Tibial nerve (tissue), 4 donors: Measurements from ENCODE around the gene PLEKHG1. TPM values are rescaled to one million over a fixed set of nuclear protein-coding genes. Genes with fewer than 3 reads are reported as not detected.

Source experiments
- DNase-seq, 2 donors: peaks; one replicate each; pipeline ENCODE4 v3.0.0-alpha.2; 2019; ENCODE audit warnings: low spot score in 2 of 2
- H3K27ac ChIP-seq, 4 donors: fragments of 200-600 bp; sonication (generic) in 3 of 4; one replicate each; pipeline ENCODE4 v1.5.1; 2017 to 2019; ENCODE audit warnings: mild to moderate bottlenecking in 1 of 4
- H3K27me3 ChIP-seq, 2 donors: fragments of 200-600 bp; sonication (generic) in 1 of 2; one replicate each; pipeline versions ENCODE4 v1.5.1 to v1.6.0; 2017 to 2019
- H3K36me3 ChIP-seq, 3 donors: fragments of 200-600 bp; sonication (generic); one replicate each; pipeline ENCODE4 v1.5.1; 2018 to 2019
- H3K4me1 ChIP-seq, 4 donors: fragments of 200-600 bp; sonication (generic) in 3 of 4; one replicate each; pipeline ENCODE4 v1.5.1; 2017 to 2019
- H3K4me3 ChIP-seq, 4 donors: fragments of 200-600 bp; sonication (generic) in 3 of 4; one replicate each; pipeline ENCODE4 v1.5.1; 2017 to 2019; ENCODE audit warnings: mild to moderate bottlenecking in 1 of 4, moderate library complexity in 1 of 4
- H3K9me3 ChIP-seq, 4 donors: fragments of 200-600 bp; sonication (generic) in 3 of 4; one replicate each; pipeline ENCODE4 v1.5.1; 2017 to 2019
- EP300 ChIP-seq, 2 donors: sonication (generic); formaldehyde crosslinking; IDR thresholded peaks; one replicate each; pipeline ENCODE4 v1.6.1; 2017; ENCODE audit warnings: antibody characterized with exemption in 2 of 2, mild to moderate bottlenecking in 1 of 2
- POLR2A ChIP-seq, 2 donors: fragments of 450-650 bp; IDR thresholded peaks; one replicate each; pipeline ENCODE4 v1.6.1; 2017; ENCODE audit warnings: antibody characterized with exemption in 2 of 2, mild to moderate bottlenecking in 2 of 2, moderate library complexity in 2 of 2
- WGBS, 2 donors: methylation state at CpG; one replicate each; pipeline ENCODE4 v1.1.5; 2018; 5-methylcytosine and 5-hydroxymethylcytosine counted together
- total RNA-seq, 4 donors: library from RNA; depleted of rRNA; stranded (reverse); fragments of >200 nt; gene quantifications; one replicate each; pipeline ENCODE4 v1.1.0, GENCODE V29; 2016
- TF ChIP-seq, protein P1 (sequence below), 5 experiments: fragments of 200-600 bp in 3 of 5; fragments of 450-650 bp in 2 of 5; sonication (generic) in 3 of 5; IDR thresholded peaks; one replicate each; pipeline ENCODE4 v1.5.1; 2016 to 2019; ENCODE audit warnings: antibody characterized with exemption in 5 of 5, mild to moderate bottlenecking in 3 of 5, moderate library complexity in 2 of 5

Gene PLEKHG1
- total RNA-seq, 4 donors from 2014 or later = 25.6 to 50.1 (median 39.7) TPM

- Histone ChIP-seq H3K27me3 (no peaks in the 10 kb centered on the region), H3K27ac (no peak overlapping the region), H3K4me1 (peaks cover 0 to 31% (median 5%) of the 10 kb centered on the region in 4 donors), H3K9me3 (no peaks in the 10 kb centered on the region), H3K36me3 (no peaks in the 10 kb centered on the region), H3K4me3 (no peak overlapping the region)
- TF ChIP-seq POLR2A (IDR thresholded peaks at IDR 0.05) (no peak), EP300 (IDR thresholded peaks at IDR 0.05) (no peak)
- WGBS, 2 donors = 88 to 90% methylated on average over 2 of the region's 2 CpGs
- DNase-seq = no peak
Measured at GRCh38 chr6:150620763-150621162, 21.1 kb downstream of the PLEKHG1 start.

DNA sequence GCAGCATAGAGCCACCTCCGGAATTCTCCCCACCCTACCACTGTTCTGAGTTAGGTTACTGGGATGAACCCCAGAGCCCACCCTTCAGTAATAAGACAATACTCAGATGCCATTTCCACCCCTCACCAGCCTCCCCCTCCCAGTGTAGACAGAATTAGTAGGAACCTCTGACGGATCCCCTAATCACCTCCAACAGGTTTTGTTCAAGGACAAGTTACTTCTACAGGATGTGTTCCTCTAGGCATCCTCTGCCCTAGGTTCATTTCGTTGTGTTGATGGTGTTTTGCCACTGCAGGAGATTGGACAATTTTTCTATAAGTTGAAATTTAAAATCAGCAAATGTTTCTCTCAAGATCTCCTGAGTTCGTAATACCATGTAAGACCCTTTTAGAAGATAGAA is 22.8 kb downstream of the PLEKHG1 start:
- DNase-seq = no peak
- H3K4me1 ChIP-seq = peaks cover 0 to 35% (median 11%) of the 10 kb centered on the region in 4 donors
- WGBS, 2 donors = 84 to 94% methylated on average over 4 of the region's 4 CpGs
- TF ChIP-seq EP300 (IDR thresholded peaks at IDR 0.05) (no peak), POLR2A (IDR thresholded peaks at IDR 0.05) (no peak)
- TF ChIP-seq, protein P1, sequence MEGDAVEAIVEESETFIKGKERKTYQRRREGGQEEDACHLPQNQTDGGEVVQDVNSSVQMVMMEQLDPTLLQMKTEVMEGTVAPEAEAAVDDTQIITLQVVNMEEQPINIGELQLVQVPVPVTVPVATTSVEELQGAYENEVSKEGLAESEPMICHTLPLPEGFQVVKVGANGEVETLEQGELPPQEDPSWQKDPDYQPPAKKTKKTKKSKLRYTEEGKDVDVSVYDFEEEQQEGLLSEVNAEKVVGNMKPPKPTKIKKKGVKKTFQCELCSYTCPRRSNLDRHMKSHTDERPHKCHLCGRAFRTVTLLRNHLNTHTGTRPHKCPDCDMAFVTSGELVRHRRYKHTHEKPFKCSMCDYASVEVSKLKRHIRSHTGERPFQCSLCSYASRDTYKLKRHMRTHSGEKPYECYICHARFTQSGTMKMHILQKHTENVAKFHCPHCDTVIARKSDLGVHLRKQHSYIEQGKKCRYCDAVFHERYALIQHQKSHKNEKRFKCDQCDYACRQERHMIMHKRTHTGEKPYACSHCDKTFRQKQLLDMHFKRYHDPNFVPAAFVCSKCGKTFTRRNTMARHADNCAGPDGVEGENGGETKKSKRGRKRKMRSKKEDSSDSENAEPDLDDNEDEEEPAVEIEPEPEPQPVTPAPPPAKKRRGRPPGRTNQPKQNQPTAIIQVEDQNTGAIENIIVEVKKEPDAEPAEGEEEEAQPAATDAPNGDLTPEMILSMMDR (IDR thresholded peaks at IDR 0.05) = no peak
- H3K27me3 ChIP-seq = no peaks in the 10 kb centered on the region
- H3K9me3 ChIP-seq = no peaks in the 10 kb centered on the region
- peak overlapping the region in 1 of 4 donors; percentile 29 for H3K27ac ChIP-seq
- H3K4me3 ChIP-seq = no peak overlapping the region
- no peaks in the 10 kb centered on the region for H3K36me3 ChIP-seq

DNA sequence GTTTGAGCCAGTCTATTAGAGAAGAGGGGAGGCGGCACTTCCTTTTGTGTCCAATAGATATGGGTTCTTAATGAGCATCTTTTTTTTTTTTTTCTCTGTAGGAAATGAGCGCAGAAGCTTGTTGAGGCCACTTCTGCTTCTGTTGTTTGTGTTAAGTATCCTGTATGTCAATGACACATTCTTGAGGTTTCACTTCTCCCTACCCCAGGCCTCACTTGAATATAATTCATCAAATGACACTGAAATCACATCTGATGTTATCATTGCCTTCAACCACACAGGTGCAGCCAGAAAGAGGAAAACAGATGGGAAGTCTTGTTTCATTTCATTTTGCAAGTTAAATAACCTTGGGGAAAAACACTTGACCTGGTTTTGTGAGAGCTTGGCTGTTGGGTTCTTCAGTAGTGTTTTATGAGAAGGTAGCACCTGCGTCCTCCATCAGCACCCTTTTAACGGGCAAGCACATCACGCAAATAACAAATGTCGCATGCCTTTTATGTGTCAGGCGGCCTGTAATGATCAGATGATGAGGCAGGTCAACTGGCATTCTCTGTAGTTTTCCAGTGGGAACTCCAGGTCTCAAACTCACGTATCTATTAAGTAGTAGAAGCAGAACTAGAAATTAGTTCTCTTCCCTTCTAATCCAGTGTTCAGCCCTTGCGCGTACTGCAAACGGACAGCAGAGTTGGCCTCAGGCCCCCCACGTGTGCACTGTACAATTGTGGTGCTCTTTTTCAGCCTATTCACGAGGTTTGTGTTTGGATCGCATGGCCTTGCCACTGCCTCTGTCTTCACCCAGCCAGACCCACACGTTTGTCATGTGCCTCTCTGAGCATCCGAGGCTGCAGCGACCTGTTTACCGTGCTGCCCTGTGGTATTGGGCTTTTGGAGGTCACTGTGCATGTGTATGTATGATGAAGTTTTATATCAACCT is 23.5 kb downstream of the PLEKHG1 start:
- peak overlapping the region in 1 of 4 donors; percentile 29 for H3K27ac ChIP-seq
- H3K27me3 ChIP-seq = no peaks in the 10 kb centered on the region
- no peaks in the 10 kb centered on the region for H3K36me3 ChIP-seq
- peaks cover 0 to 40% (median 18%) of the 10 kb centered on the region in 4 donors for H3K4me1 ChIP-seq
- no peak overlapping the region for H3K4me3 ChIP-seq
- H3K9me3 ChIP-seq = no peaks in the 10 kb centered on the region
- no peak for TF ChIP-seq POLR2A (IDR thresholded peaks at IDR 0.05)
- no peak for TF ChIP-seq EP300 (IDR thresholded peaks at IDR 0.05)
- TF ChIP-seq, protein P1 (IDR thresholded peaks at IDR 0.05) = no peak
- WGBS, 2 donors = 86 to 90% methylated on average over 18 of the region's 18 CpGs
- DNase-seq = no peak

GRCh38 chr6:150624191-150624590 is 24.5 kb downstream of the PLEKHG1 start:
- Histone ChIP-seq H3K27me3 (no peaks in the 10 kb centered on the region), H3K4me3 (no peak overlapping the region), H3K27ac (no peak overlapping the region), H3K4me1 (peaks cover 0 to 35% (median 19%) of the 10 kb centered on the region in 4 donors), H3K9me3 (no peaks in the 10 kb centered on the region), H3K36me3 (no peaks in the 10 kb centered on the region)
- TF ChIP-seq POLR2A (IDR thresholded peaks at IDR 0.05) (no peak), EP300 (IDR thresholded peaks at IDR 0.05) (no peak)
- TF ChIP-seq, protein P1 (IDR thresholded peaks at IDR 0.05) = no peak
- WGBS, 2 donors = 92 to 95% methylated on average over 5 of the region's 5 CpGs
- DNase-seq = no peak

GRCh38 chr6:150625927-150626326 is 26.2 kb downstream of the PLEKHG1 start:
- no peak for DNase-seq
- WGBS, 2 donors = 93 to 96% methylated on average over 4 of the region's 4 CpGs
- Histone ChIP-seq H3K4me1 (peaks cover 0 to 29% (median 16%) of the 10 kb centered on the region in 4 donors), H3K27me3 (no peaks in the 10 kb centered on the region), H3K9me3 (no peaks in the 10 kb centered on the region), H3K27ac (no peak overlapping the region), H3K36me3 (no peaks in the 10 kb centered on the region), H3K4me3 (no peak overlapping the region)
- TF ChIP-seq EP300 (IDR thresholded peaks at IDR 0.05) = no peak
- TF ChIP-seq, protein P1 (IDR thresholded peaks at IDR 0.05) = no peak
- no peak for TF ChIP-seq POLR2A (IDR thresholded peaks at IDR 0.05)
